IPS-NIHi11 (cell line): ENCODE data around the gene ADNP2.

Experiments used
- DNase-seq: peaks from one replicate; pipeline ENCODE4 v3.0.0; 2012; ENCODE audit warnings: mixed read lengths, low spot score

ADNP2 gene

DNA sequence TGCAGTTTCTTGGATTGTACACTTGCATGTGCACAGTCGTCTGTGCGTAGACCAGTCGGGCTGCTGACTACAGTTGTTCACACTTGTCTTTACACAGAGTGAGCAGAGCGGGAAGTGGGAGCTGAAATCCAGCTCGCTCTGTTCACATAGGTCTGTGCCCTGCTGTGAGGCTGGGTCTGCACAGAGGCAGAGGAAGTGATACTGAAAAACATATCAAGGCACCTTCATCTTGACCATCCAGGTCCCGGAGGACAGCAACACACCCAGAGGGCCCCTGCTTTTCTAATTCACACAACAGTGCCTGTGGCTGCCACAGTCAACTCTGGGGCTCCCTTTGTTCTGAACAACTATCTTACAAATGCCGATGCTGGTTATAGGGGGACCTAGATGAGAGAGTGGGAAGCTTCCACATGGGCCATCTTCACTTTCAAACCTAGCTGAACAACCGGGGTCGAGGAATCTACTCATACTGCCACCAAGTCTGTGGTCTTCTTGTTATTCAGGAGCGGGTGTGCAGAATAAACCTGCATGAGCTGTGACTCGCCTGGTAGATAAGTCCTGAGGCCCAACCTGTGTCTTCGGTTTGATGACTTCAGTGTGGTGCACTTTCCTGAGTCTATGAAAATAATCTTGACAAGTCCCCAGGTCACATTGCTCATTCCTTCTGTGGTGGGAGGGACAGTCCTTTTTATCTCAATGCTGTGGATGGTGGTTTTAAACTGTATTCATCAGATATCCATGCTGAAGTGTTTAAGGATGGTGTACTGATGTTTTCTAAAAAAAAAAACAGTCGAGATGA is 3.5 kb upstream of the ADNP2 start:
- no peak for DNase-seq

DNA sequence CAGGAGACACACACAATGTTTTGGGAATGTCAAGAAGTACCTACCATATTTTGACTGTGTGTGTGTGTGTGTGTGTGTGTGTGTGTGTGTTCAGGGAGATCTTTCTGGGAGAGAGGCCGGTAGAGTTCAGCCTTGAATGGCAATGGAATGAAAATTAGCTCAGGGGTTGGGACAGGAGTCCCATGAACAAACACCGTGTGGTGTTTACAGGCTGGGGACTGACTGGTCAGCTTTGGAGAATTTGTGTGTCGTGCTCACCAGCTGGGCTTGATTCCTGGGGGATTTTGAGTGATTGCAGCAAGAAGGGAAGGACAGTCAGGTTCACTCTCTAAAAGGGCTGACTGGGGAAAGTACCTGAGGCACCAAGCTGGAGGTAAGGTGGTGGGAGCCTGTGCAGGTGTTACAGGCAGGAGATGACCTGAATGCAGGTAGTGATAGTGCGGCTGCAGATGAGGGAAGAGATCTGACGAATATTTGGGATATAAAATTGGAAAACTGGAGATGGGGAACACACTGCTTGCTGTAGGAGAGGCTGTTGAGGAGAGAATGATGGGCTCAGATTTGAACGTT is 2.5 kb upstream of the ADNP2 start:
- DNase-seq = no peak

DNA sequence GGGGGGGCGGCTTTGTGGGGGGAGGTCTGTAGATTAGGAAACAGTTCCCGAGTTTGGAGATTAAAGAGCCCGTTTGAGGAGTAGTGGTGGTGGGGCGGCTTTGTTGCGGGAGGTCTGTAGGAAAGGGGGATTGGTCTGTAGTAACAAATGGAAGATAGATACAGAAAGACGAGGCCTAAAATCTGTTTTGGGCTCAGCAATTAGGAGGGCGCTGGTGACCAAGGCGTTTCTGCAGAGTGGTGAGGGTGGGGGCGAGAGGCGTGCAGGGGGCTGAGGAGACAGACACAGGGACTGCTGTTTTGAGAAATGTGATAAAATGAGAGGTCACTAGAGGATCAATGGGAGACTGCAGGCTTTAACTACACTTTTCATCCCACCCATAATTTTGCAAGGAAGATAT is 1.6 kb upstream of the ADNP2 start:
- DNase-seq = no peak

DNA sequence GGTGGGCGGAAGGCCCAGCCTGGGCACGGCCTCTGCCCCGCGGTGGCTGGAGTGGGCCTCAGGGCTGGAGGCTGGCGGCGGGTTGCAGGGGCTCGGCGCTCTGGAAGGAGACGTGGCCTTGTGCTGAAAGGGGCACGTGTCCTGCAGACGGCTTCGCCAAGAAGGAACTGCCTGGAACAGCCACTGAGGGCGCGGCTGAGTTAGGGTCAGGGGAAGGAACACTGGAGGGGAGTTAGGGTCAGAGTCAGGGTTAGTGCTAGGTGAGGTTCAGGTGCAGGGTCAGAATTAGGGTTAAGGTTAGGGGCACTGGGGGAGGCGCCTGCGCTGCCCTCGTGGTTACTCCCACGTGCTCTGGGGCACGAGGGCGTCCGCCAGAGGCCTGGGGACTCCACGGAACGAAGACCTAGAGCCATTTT is 933 bp upstream of the ADNP2 start:
- DNase-seq = no peak

DNA sequence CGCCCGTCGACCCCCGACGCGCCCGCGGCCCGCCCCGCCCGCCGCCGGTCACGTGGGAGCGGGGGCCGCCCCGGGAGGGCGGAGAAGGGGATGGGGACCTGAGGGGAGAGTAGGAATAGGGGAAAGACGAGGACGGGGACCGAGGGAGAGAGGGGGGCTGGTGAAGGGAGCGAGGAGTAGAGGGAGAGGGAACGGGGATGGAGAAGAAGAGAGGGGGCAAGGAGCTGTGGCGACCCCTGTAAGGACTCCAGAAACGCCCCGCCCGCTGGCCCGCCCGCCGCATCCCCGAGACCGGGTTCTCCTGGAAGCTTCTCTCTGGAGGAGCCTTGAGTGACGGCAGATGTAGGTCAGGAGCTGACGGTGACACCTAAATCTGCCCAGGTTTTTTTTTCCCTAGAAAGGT is 615 bp downstream of the ADNP2 start:
- peak; percentile 83 for DNase-seq

DNA sequence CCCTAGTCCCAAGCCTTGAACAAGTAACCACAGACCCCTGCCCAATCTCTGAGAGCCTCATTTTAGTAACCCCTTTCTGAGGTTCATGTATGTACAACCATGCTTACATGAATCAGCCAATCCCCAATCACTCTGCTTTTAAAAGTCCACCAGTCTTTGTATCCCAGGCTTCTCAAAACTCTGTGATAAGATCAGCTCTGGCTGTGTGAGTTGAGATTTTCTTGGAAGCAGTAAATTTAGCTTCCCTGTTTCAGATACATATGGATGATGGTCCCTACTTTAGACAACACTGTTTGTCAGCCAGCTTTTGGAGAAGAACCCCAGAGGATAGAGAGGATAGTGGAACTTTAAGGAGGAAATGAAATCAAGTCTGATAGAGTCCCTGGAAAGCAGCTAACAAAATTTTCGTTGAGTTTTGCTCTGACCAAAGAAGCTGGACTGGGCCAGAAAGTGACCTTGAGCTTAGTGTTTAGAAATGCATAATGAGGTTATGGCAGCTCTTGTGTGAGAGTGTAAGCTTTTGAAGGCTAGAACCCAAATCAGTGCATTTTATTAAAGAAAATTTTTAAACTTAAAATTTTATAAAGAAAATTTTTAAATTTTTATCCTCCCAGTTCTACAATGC is 3.7 kb downstream of the ADNP2 start:
- no peak for DNase-seq

DNA sequence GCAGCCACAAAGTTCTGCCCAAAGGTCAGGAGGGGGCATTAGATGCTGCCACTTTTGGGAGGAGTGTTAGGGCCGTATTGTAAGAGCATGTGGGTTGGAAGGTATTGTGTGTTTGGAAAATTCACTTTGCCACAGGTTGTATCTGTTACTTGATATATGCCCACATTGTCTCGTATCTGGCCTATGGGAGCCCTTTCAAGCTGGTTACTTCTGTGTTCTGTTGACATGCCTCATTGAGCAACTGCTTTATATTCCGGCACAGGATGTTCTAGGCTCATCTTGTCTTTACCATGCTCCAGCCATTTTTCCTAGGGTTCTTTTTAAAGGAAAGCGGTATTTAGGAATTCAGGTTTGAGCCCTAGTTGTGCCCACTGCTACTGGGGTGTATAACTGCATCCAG is 6.0 kb downstream of the ADNP2 start:
- DNase-seq = no peak

DNA sequence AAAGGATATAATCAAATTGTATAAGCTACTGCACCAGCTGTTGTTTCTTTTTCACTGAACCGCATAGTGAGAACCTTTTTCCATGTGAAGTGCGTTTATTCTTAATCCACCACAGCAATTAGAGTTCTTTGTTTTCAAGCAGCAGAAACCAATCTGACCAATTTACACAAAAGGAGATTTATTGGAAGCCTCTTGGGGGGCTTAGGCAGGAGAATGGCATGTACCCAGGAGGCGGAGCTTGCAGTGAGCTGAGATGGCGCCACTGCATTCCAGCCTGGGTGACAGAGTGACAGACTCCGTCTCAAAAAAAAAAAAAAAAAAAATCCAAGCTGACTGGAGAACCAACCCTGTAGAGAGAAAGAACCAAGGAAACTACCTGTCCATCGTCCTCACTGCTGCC is 10.0 kb downstream of the ADNP2 start:
- no peak for DNase-seq

DNA sequence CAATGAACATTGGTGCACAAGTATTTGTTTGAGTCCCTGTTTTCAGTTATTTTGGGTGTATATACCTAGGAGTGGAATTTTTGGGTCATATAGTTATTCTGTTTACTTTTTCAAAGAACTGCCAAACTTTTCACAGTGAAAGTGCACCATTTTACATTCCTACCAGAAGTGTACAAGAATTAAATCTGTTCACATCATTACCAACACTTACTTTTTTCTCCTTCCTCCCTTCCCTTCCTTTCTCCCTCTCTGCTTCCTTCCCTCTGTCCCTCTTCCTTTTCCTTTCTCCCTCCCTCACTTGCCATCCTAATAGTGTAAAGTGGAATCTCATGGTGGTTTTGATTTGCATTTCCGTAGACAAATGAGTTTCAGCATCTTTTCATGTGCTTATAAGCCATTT is 11.9 kb downstream of the ADNP2 start:
- no peak for DNase-seq

DNA sequence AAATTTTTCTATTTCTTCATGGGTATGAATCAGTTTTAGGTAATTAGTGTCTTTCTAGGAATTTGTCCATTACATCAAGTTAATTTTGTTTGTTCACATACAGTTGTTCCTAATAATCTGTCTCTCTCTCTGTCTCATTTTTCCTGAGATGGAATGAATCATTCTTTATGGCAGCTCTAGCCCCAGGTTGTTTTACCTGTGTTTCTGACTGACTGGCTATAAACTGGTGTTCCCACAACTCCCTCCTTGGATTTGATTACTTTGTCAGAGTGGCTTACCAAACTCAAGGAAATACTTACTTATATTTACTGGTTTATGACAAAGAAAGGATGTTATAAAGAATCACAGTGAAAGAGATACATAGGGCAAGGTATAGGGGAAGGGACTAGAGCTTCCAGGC is 15.1 kb downstream of the ADNP2 start:
- DNase-seq = no peak

DNA sequence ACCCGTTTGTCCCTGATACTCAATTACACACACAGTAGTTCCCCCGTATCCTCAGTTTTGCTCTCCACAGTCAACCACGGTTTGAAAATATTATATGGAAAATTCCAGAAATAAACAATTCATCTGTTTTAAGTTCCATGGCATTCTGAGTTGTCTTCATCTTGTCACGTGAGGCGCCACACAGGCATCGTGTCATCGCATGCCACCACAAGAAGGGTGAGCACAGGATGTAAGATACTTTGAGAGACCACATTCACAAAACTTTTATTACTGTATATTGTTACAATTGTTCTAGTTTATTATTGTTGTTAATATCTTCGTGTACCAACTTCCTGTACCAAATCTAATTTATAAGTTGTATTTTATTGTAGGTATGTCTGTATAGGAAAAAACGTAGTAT is 17.7 kb downstream of the ADNP2 start:
- DNase-seq = no peak

DNA sequence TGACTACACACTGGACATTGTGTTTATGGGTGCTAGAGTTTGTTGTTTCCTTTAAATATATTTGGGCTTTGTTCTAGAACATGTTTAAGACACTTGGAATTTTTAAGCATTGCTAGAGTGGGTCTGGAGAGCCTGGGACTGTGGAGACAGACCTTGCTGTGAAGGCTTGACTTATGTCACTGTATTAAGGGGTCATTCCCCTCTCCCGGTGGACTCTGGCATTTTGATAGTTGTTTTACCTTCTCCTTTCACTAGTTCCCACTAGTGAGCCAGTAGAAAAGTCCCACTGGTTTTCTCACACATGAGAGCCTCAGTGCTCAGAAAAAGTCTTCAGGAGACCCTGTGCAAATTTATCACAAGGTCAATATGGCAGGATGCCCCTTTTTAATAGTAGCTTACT is 18.6 kb downstream of the ADNP2 start:
- no peak for DNase-seq

DNA sequence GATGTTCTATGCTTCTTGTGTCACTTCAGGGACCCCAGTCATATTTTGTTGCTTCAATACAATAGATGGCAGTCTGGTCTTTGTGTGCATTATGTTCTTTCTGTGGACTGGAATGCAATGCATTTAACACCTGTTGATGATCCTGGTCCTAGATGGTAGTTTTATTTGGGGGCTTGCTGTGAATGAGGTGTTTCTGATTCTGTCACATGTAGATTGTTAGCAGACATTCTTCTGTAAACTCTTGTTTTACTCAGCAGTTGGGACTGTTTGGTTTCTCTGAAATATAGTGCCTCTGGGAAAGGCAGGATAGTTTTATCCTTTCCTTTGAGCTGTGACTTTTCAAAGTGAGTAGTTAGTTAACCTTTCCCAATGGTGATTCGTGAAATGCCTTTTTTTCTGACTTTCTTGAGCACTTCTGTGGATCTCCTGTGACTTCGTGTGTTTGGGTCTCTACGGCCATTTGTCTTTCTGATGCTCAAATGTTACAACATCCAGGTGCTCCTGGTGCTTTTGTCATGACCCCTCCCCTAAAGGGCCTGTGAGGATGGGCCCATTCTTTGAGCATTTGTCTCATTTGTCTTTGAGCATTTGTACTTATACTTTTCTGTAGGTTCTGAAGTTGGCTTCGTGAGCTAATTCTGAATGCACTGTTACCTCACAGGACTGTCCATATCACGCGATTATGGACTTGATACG is 20.8 kb downstream of the ADNP2 start:
- DNase-seq = no peak

DNA sequence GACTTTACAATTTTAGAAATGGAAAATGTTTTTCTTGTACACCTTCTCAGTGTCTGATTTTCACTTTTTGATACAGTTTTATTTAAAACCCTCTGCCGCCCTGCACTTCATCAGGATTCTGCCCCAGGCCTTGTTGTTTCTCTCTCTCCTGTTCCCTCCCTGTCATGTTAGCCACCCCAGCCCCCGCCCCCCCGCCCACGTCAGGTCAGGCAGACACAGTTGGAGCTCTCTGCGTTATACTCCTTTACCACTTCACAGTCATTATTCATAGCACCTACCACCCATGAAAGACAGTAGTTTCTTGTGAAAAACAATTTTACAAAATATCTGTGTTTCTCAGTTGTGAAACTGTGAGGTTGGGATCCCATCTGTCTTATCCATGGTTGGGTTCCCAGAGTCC is 21.5 kb downstream of the ADNP2 start:
- no peak for DNase-seq

DNA sequence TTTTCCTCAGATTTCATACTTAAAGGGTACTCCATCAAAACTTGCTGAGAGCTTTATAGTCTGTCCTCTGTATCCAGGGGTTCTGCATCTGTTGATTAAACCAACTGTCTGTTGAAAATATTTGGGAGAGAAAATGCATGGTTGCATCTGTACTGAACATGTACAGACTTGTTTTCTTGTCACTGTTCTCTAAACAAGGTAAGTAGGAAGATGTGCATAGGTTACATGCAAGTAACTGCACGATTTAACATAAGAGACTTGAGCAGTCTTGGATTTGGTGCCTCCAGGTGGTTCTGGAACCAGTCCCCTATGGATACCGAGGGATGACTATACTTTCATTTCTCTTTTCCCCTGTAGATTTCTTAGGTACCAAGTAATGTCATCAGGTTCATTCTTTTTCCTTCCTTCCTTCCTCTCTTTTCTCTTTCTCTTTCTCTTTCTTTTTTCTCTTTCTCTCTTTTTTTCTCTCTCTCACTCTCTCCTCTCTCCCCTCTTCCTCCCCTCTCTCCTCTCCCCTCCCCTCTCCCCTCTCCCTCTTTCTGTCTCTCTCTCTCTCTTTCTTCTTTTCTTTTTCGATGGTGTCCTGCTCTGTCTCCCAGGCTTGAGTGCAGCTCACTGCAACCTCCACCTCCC is 23.2 kb downstream of the ADNP2 start:
- no peak for DNase-seq

DNA sequence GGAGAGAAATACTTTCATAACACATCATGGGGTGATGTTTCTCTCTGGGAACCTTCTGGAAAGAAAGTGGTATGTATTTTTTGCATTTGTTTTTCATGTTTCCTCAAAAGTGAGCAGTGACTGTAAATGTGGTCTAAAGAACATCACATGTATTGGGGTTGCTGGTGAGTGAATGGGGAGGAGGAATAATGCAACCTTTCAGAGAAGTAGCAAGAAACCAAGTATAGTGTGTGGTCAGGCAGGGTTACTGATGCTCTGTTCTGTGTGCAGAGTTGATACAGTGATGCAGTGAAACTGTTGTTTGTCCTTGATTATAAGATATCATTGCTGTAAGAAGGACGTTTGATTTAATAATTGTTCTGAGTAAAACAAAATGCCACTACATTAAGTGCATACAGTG is 24.1 kb downstream of the ADNP2 start:
- DNase-seq = no peak

DNA sequence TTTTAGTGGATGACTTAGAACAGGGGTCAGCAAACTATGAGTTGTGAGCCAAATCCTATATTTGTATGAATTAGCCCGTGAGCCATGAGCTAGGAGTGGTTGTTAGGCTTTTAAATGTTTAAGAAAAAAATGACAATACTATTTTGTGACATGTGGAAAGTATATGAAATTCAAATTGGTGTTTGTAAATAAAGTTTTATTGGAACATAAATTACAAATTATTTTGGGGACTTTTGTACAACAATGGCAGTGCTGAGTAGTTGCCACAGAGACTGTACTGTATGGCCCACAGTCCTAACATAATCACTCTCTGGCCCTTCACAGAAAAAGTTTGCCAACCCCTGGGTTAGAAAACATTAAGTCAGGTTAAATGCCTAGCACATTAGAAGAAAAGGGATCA is 26.1 kb downstream of the ADNP2 start:
- no peak for DNase-seq

DNA sequence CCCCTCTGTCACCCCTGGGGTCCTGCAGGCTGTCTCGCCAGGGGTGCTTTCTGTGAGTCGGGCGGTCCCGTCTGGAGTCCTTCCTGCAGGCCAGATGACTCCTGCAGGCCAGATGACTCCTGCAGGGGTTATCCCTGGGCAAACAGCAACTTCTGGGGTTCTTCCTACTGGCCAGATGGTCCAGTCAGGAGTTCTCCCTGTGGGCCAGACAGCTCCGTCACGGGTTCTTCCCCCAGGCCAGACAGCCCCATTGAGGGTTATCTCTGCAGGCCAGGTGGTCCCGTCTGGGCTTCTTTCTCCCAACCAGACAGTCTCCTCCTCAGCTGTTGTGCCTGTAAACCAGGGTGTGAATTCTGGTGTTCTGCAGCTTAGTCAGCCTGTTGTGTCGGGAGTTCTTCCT is 27.6 kb downstream of the ADNP2 start:
- no peak for DNase-seq

DNA sequence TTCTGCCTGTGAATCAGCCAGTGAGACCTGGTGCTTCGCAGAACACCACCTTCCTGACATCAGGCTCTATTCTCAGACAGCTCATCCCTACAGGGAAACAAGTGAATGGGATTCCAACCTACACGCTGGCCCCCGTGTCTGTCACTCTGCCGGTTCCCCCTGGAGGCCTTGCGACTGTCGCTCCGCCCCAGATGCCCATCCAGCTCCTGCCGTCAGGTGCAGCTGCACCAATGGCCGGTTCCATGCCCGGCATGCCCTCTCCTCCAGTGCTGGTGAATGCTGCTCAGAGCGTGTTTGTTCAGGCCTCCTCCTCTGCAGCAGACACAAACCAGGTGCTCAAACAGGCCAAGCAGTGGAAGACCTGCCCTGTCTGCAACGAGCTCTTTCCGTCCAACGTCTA is 28.1 kb downstream of the ADNP2 start:
- DNase-seq = no peak

DNA sequence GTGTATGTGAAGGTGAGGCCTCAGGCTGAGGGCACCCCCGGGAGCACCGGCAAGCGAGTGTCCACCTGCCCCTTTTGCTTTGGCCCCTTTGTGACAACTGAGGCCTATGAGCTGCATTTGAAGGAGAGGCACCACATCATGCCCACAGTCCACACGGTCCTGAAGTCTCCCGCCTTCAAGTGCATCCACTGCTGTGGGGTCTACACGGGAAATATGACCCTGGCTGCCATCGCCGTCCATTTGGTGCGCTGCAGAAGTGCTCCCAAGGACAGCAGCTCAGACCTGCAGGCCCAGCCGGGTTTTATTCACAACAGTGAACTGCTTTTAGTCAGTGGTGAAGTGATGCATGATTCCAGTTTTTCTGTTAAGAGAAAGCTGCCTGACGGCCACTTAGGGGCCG is 28.9 kb downstream of the ADNP2 start:
- no peak for DNase-seq

DNA sequence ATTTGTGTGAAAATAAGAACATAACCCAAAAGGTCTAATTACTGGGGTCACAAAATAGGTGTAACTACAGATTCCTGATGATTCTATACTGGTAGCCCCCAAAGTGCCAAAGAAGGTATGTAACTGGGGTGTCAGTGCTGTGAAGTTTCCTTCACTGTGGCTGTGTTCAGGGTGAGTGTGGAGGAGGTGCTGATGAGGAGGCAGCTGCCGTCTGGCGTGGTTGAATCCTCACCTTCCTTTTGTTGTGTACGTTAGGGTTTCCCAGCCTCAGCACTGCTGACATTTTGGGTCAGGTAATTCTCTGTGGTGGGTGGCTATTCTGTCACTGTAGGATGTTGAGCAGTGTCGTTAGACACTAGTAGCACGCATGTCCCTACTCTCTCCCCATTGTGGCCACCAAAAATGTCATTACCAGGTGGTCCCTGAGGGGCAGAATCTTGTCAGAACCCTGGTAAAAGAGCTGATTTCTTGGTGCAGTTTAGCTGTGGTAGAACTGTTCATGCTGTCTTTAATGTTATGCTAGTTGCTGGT is 31.5 kb downstream of the ADNP2 start:
- no peak for DNase-seq

DNA sequence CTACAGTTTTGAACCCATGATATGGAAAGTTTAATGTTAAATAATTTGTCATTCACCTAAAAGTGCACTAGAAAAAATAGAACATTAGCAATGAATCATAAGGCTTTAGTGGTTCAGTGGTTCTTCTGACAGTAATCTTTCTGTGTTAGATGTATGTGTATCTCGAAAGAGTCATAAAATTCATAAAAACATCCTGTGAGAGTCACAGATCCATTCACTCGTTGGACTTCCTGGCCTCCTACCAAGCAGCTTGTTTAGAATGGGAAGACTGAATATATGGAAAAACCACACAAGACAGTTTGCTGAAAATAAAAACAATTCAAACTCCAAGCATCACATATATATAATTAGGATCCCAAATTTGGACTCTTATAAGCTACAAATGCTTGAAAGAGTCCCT is 34.8 kb downstream of the ADNP2 start:
- DNase-seq = no peak
